NOMO-1 (cell line): ENCODE data around the gene ARMC2.
A peak's percentile ranks its signal among the peaks of the same experiment; 100 is the strongest.

Source experiments
- DNase-seq, 2 experiments: peaks; one replicate each; lab custom pipeline; 2025; ENCODE audit not compliant: unreplicated experiment in 2 of 2; lab: John Stamatoyannopoulos, UW

Gene ARMC2

GRCh38 chr6:108982154-108983113 lies 134.2 kb downstream of the ARMC2 start:
- DNase-seq, result peak in 1 of 2 experiments; percentile 45

DNA sequence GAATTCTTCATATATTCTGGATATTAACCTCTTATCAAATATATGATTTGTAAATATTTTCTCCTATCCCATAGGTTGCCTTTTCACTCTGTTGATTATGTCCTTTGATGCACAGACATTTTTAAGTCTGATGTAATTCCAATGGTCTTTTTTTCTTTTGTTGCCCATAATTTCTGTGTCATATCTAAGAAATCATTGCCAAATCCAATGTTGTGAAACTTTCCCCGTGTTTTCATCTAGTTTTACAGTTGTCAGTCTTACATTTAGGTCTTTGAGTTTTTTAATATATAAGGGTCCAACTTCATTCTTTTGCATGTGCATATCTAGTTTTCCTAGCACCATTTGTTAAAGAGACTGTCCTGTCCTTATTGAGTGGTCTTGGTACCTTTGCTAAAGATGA lies 134.9 kb downstream of the ARMC2 start:
- peak in 1 of 2 experiments; percentile 9 for DNase-seq

GRCh38 chr6:108985301-108985700 lies 137.1 kb downstream of the ARMC2 start:
- DNase-seq, result no peak

DNA sequence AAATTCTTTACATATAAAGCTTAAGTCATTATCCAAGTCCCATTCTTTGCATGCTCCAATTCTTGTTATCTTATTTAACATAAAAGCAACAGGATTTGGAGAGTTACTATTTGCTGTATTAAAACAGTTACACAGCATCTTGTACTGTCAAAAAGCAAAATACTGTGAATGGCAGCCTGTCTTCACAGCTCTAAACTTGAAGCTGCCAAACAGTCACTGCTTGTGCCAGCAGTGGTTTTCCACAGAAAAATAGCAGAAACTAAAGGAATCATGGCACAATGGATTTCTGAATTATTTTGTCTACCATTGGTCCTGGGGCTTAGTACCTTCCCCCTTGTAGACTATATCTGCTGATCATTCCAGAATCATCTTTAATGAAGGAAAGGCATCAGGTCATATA lies 138.9 kb downstream of the ARMC2 start:
- no peak for DNase-seq

- DNase-seq, result no peak
Observed at GRCh38 chr6:108988296-108988695, 140.1 kb downstream of the ARMC2 start.

- DNase-seq, result no peak
Observed at GRCh38 chr6:108988765-108989164, 140.5 kb downstream of the ARMC2 start.

DNA sequence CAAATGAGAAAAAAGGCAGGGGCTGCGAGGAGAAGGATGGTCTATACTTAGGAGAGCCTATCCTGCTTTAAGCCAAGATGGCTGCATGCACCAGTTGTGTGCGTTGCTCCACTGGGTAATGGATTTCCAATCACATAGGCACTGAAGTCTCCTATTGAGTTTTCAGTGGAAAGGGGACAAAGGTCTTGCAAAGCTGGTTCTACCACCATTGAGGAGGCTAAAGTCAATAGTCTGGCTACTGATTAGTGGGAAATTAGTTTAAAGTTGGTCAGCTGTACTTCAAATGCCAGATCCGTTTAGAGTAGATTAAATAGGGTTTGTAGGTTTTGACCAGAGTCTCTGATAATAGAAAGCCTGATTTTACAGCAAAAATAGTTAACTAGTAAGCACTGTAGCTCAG lies 141.5 kb downstream of the ARMC2 start:
- no peak for DNase-seq

DNA sequence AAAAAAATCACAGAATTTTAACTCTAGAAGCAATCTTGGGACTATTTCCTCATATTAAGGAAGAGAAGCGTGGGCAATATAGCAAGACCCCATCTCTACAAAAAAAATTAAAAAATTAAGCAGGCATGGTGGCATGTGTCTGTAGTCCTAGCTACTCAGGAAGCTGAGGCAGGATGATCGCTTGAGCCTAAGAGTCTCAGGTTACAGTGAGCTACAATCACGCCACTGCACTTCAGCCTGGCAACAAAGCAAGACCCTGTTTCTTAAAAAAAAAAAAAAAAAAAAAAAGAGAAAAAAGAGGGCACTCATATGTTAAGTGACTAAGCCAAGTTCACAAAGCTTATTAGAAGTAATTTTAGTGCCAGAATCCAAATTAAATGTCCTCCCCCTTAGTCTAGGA lies 145.7 kb downstream of the ARMC2 start:
- DNase-seq, result no peak

- DNase-seq, result no peak
Observed at GRCh38 chr6:108995296-108995695, 147.1 kb downstream of the ARMC2 start.

DNA sequence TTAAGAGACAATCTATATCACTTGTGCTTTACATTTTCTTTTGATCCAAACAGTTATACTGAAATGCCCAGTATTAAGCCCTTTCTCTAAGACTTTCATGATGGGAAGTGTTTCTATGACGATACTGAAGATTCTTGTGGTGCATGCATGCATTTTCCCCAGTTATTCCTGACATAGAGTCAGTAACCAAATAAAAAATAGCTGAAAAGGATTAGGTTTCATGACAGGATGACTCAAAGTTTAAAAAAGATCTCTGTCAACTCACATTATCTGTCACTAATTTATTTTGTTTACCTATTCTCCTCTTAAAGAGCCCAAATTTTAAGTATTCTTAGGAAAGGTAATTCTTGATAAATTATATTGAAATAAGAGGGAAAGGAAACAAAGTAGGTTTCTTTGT lies 148.0 kb downstream of the ARMC2 start:
- DNase-seq, result no peak

- no peak for DNase-seq
Observed at GRCh38 chr6:108998485-108998884, 150.3 kb downstream of the ARMC2 start.

GRCh38 chr6:108999428-108999827 lies 151.2 kb downstream of the ARMC2 start:
- DNase-seq, result no peak

- no peak for DNase-seq
Observed at GRCh38 chr6:109000289-109000688, 152.1 kb downstream of the ARMC2 start.

DNA sequence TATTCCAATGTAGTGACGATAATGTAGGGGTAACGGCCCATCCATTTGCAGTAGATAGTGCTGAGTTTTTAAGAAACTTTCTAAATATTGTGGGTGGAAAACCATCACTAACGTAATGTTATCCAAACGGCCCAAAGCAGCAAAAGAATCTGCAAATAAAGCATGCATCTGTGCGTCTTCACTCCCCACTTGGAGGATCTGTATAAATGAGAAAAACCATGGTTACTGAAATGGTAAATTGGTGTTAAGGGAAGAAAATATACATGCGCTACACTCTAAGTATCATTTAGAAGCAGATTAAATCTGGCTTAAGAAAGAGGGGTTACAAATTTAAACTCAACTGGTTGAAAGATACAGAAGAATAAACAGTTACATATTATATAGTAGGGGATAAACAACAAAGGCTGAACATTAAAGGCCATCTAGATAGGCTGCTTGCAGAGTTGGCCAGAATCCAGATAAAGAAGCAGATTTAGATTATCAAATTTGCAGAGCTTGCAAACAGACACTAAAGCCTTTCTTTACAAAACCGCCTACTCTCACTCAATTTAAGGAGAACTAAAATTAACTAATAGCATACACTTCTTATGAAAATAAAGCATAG lies 153.2 kb downstream of the ARMC2 start:
- DNase-seq, result no peak

DNA sequence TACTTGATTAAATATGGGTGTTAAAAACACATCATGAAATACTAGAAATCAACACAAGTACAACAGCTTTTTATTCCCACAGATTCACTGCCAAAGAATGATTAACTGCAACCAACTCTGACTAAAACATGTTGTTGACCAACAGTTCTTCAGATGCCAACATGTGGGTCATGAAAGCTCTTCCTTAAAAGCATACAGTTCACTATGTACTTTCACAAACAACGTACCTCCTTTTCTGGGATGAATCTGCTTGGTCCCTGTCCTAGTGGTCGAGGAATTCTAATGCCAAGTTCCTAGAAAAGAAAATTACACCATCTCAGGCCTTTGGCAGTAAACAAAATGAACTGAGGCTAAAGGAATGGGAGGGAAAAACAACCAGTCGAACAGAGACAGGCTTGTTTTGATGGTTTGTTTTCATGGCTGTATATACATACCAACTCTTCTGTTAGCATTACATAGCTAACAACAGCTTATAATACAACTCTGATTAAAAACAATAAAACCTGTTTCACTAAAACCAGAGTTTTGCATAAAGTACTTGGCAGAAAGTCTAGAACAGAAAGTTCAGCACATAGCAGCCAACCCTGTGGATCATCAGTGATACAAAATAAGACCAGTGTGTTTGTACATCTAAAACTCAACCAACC lies 154.0 kb downstream of the ARMC2 start:
- no peak for DNase-seq

- no peak for DNase-seq
Observed at GRCh38 chr6:109002882-109003281, 154.7 kb downstream of the ARMC2 start.

DNA sequence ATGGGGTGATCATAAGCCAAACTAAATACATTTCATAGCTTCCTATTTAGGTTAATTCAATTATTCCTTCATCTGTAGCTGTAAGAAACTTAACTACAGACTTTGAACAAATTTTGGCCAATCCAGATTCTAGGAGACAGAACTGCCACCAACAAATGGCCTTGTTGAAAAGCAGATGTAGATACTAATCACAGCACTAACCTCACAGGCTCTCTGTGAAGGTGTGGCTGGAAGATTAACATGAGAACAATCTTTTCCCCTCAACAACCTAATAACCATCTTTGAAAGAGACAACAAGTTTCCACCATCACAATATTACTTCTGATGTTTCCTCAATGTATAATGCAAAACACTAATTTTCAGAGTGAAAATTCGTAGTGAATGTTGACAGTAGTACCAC lies 158.6 kb downstream of the ARMC2 start:
- DNase-seq, result no peak

GRCh38 chr6:109007521-109007920 lies 159.3 kb downstream of the ARMC2 start:
- DNase-seq, result no peak

- DNase-seq, result no peak
Observed at GRCh38 chr6:109008054-109008453, 159.8 kb downstream of the ARMC2 start.

DNA sequence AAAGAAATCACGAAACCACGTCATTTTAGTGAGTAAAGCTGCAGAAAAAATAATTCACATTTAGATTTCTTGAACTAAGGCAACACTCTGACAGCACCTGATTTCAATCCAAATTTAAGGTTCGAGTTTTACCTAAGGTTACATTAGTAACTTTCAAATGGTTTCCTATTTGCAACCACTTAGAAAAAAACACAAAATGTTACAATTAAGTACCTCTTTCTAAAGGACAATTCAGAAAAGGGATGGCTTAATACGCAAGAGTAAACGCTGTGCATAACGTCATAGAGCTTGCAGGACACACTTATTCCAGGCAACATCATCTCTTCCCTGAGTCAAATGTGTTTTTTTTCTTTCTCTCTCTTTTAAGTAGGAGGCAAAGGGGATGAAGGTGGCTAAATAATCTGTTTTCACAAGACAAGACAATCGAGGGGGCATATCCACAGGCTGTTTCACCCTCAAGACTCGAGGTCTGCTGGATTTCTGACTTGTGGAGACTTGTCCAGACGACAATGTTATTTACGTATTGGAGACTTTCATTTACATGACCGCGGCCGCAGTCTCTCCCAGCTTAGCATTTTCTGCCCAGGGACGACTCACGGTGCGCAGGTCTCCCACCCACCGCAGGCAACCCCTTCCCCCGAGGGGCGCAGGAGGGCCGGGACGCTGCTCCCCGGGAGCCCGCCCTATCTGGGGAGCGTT lies 160.5 kb downstream of the ARMC2 start:
- DNase-seq, result peak; percentile 8 to 76
